PFSK-1 (cell line): ENCODE measurements around the gene MARCHF9.

Source experiments
- REST ChIP-seq, 2 experiments: IDR thresholded peaks; 2 replicates each; pipeline versions ENCODE4 v1.6.1 to v1.8.0; 2011 to 2012; ENCODE audit warnings: low read depth in 2 of 2, low read length in 2 of 2, control low read depth in 1 of 2, inconsistent platforms in 1 of 2, mild to moderate bottlenecking in 1 of 2, moderate library complexity in 1 of 2; ENCODE audit not compliant: insufficient read depth in 1 of 2
- SIN3A ChIP-seq: IDR thresholded peaks from 2 replicates; pipeline ENCODE4 v1.6.1; 2012; ENCODE audit warnings: mild to moderate bottlenecking, low read length, moderate library complexity, borderline replicate concordance; ENCODE audit not compliant: insufficient read depth

DNA sequence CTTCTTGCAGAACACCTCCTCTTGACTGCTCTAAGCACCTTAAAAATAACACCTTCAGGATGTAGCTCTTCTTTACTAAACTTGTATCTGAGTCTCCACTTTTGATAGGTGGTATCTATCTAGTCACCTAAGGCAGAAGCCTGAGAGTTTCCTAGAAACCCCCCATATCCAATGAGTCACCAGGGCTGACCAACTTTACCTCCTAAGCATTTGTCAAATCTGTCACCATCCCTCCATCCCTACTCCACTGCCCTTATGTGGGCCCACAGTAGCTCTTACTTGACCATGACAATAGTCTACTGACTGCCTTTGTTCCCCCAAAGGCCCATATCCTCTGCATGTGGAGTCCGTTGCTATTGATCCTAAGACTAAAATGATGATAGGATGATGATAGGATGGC, 47.7 kb downstream of the MARCHF9 start:
- TF ChIP-seq SIN3A (no peak), REST (IDR thresholded peaks at IDR 0.05; ENCODE audit: insufficient read depth in 1 of 2, low read depth in 2 of 2, low read length in 2 of 2) (no peak)
